Fibroblast of lung (primary cell): ENCODE data around the gene S1PR2.

Experiments used
- EZH2 ChIP-seq: IDR thresholded peaks from 2 replicates; pipeline ENCODE4 v1.5.1; 2012; ENCODE audit warnings: low read length, control low read depth, mild to moderate bottlenecking; ENCODE audit errors: missing control alignments
- TF ChIP-seq, protein P1 (sequence below), 2 donors: IDR thresholded peaks in 1 of 2; conservative IDR thresholded peaks in 1 of 2; 1 replicate in 1 of 2; 2 replicates in 1 of 2; pipeline ENCODE4 v1.5.1; 2011 to 2012; ENCODE audit warnings: low read length in 2 of 2, control low read depth in 1 of 2, inconsistent platforms in 1 of 2, low read depth in 1 of 2, mild to moderate bottlenecking in 1 of 2

DNA sequence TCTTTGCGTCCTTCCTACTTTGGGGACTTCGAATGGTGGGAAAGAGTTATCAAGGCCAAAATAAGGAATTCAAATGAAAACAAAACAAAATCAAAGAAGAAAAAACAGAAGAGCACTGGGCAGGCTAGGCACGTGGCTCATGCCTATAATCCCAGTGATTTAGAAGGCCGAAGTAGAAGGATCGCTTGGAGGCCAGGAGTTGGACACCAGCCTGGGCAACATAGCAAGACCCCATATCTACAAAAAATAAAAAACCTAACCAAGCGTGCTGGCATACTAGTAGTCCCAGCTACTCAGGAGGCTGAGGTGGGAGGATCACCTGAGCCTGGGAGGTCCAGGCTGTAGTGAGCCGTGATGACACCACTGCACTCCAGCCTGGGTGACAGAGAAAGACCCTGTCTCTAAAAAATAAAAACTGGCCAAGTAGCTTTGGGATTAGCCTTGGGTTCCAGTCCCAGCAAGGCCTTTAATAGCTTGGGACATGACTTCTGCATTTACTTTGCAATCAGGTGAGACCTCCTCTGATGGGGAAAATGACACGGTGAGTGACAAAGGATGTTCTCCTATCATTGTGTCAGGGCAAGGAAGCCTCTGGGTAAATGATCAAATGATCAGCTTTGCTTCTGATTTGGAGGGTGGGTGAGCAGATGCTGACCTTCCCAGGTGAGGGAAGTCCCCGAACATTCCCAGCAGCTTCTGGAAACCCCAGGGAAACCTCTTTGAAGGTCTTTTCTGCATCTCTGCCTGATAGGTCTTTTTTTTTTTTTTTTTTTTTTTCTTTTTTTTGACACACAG, 46.9 kb upstream of the S1PR2 start:
- TF ChIP-seq, protein P1, sequence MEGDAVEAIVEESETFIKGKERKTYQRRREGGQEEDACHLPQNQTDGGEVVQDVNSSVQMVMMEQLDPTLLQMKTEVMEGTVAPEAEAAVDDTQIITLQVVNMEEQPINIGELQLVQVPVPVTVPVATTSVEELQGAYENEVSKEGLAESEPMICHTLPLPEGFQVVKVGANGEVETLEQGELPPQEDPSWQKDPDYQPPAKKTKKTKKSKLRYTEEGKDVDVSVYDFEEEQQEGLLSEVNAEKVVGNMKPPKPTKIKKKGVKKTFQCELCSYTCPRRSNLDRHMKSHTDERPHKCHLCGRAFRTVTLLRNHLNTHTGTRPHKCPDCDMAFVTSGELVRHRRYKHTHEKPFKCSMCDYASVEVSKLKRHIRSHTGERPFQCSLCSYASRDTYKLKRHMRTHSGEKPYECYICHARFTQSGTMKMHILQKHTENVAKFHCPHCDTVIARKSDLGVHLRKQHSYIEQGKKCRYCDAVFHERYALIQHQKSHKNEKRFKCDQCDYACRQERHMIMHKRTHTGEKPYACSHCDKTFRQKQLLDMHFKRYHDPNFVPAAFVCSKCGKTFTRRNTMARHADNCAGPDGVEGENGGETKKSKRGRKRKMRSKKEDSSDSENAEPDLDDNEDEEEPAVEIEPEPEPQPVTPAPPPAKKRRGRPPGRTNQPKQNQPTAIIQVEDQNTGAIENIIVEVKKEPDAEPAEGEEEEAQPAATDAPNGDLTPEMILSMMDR (conservative IDR thresholded peaks at IDR 0.05 in 1 of 2, IDR thresholded peaks at IDR 0.05 in 1 of 2; ENCODE audit: low read depth in 1 of 2, low read length in 2 of 2): no peak
- TF ChIP-seq EZH2: no peak
